GM12891 (cell line): ENCODE data around the gene MACROH2A1.

Experiments
- PAX5 ChIP-seq: IDR thresholded peaks from 2 replicates; pipeline ENCODE4 v1.6.1; 2011; ENCODE audit warnings: low read length, moderate library complexity, mild to moderate bottlenecking; ENCODE audit not compliant: insufficient read depth, severe bottlenecking
- POLR2A ChIP-seq: IDR thresholded peaks from 2 replicates; pipeline ENCODE4 v1.6.1; 2011; ENCODE audit warnings: low read depth, low read length, control low read depth
- POLR2AphosphoS5 ChIP-seq: IDR thresholded peaks from 2 replicates; pipeline ENCODE4 v1.6.1; 2011; ENCODE audit warnings: low read depth, low read length, control low read depth
- POU2F2 ChIP-seq: IDR thresholded peaks from 2 replicates; pipeline ENCODE4 v1.6.1; 2011; ENCODE audit warnings: low read depth, mild to moderate bottlenecking, control low read depth, low read length, moderate library complexity
- SPI1 ChIP-seq: IDR thresholded peaks from 2 replicates; pipeline ENCODE4 v1.6.1; 2011; ENCODE audit warnings: low read depth, low read length, control low read depth
- TAF1 ChIP-seq: IDR thresholded peaks from 2 replicates; pipeline ENCODE4 v1.6.1; 2011; ENCODE audit warnings: low read depth, low read length, control low read depth

GRCh38 chr5:135333732-135334515 is 65.1 kb downstream of the MACROH2A1 start:
- no peak for TF ChIP-seq POLR2AphosphoS5
- TF ChIP-seq POLR2A: no peak
- TF ChIP-seq TAF1: no peak
- no peak for TF ChIP-seq PAX5
- TF ChIP-seq SPI1: no peak
- no peak for TF ChIP-seq POU2F2
